HepG2 (cell line): ENCODE data around the gene ITM2B. TPM values are rescaled to one million over a fixed set of nuclear protein-coding genes. Genes with fewer than 3 reads are reported as not detected.

ENCODE experiments used
- CHCHD3 ChIP-seq: sonication (generic); formaldehyde crosslinking; IDR thresholded peaks from 2 replicates; pipeline ENCODE4 v1.8.0; 2022; ENCODE audit warnings: mild to moderate bottlenecking, missing genetic modification reagents, moderate library complexity
- ESRRA ChIP-seq: sonication (generic); formaldehyde crosslinking; IDR thresholded peaks from 2 replicates; pipeline ENCODE4 v1.5.1; 2020; ENCODE audit warnings: mild to moderate bottlenecking, low read depth, missing genetic modification reagents
- HNRNPUL1 ChIP-seq: fragments of 200-400 bp; formaldehyde crosslinking; IDR thresholded peaks from 2 replicates; pipeline ENCODE4 v1.6.1; 2017; ENCODE audit warnings: low read depth, mild to moderate bottlenecking, low read length, moderate library complexity
- KDM2A ChIP-seq: sonication (generic); formaldehyde crosslinking; IDR thresholded peaks from 2 replicates; pipeline ENCODE4 v1.4.0; 2020; ENCODE audit warnings: low read depth, missing genetic modification reagents, borderline replicate concordance
- MED1 ChIP-seq: sonication (generic); formaldehyde crosslinking; IDR thresholded peaks from 2 replicates; pipeline ENCODE4 v1.4.0; 2020; ENCODE audit warnings: missing genetic modification reagents
- NR2C2 ChIP-seq: sonication (generic); formaldehyde crosslinking; IDR thresholded peaks from 2 replicates; pipeline ENCODE4 v1.4.0; 2020; ENCODE audit warnings: missing genetic modification reagents, mild to moderate bottlenecking, moderate library complexity, borderline replicate concordance
- NR2F6 ChIP-seq, 2 experiments: IDR thresholded peaks; 2 replicates each; pipeline ENCODE4 v1.6.1; 2016; ENCODE audit warnings: antibody characterized with exemption in 1 of 2, mild to moderate bottlenecking in 1 of 2
- PHF21A ChIP-seq: sonication (generic); formaldehyde crosslinking; IDR thresholded peaks from 2 replicates; pipeline ENCODE4 v1.5.0; 2020; ENCODE audit warnings: mild to moderate bottlenecking, missing genetic modification reagents
- ZNF263 ChIP-seq: sonication (generic); formaldehyde crosslinking; IDR thresholded peaks from 2 replicates; pipeline ENCODE4 v1.4.0; 2020; ENCODE audit warnings: missing genetic modification reagents
- ZNF446 ChIP-seq: sonication (generic); formaldehyde crosslinking; IDR thresholded peaks from 2 replicates; pipeline ENCODE4 v1.5.0; 2020; ENCODE audit warnings: mild to moderate bottlenecking, missing genetic modification reagents
- ZNF530 ChIP-seq: sonication (generic); formaldehyde crosslinking; IDR thresholded peaks from 2 replicates; pipeline ENCODE4 v1.5.0; 2020; ENCODE audit warnings: low read depth, mild to moderate bottlenecking, missing genetic modification reagents
- ZNF747 ChIP-seq: sonication (generic); formaldehyde crosslinking; IDR thresholded peaks from 2 replicates; pipeline ENCODE4 v1.8.1; 2023; ENCODE audit warnings: missing genetic modification reagents, mild to moderate bottlenecking, borderline replicate concordance
- polyA plus RNA-seq, 8 experiments: library from polyadenylated mRNA; depleted of rRNA in 3 of 8; stranded (reverse) in 7 of 8; unstranded in 1 of 8; fragments of >200 nt; fragmentation: Illumina TruSeq in 4 of 8; extraction: Trizol in 4 of 8; gene quantifications; 2 replicates each; pipeline versions ENCODE4 v1.2.1 to v1.2.3, GENCODE V29; 2011 to 2016; ENCODE audit warnings: low read depth in 4 of 8, missing spikeins in 1 of 8, mixed read lengths in 1 of 8; ENCODE audit not compliant: insufficient read depth in 1 of 8
- total RNA-seq, 5 experiments: library from RNA; depleted of rRNA; stranded (reverse); fragments of >200 nt; fragmentation: Illumina TruSeq; extraction: Trizol; gene quantifications; 2 replicates each; pipeline ENCODE4 v1.2.3, GENCODE V29; 2016; ENCODE audit warnings: low read depth in 1 of 5
- TF ChIP-seq, protein P1 (sequence below): sonication (generic); formaldehyde crosslinking; IDR thresholded peaks from 2 replicates; pipeline ENCODE4 v1.4.0; 2020; ENCODE audit warnings: missing genetic modification reagents
- TF ChIP-seq, protein P2 (sequence below): IDR thresholded peaks from 2 replicates; pipeline ENCODE4 v1.6.1; 2016; ENCODE audit warnings: missing compliant biosample characterization, missing genetic modification reagents, borderline replicate concordance
- TF ChIP-seq, protein P3 (sequence below), 2 experiments: sonication (generic) in 1 of 2; formaldehyde crosslinking in 1 of 2; IDR thresholded peaks; 2 replicates each; pipeline versions ENCODE4 v1.4.0 to v1.6.1; 2016 to 2020; ENCODE audit warnings: borderline replicate concordance in 1 of 2, low read depth in 1 of 2, mild to moderate bottlenecking in 1 of 2, missing genetic modification reagents in 1 of 2
- TF ChIP-seq, protein P4 (sequence below): sonication (generic); formaldehyde crosslinking; IDR thresholded peaks from 2 replicates; pipeline ENCODE4 v1.8.0; 2022; ENCODE audit warnings: missing genetic modification reagents, mild to moderate bottlenecking, borderline replicate concordance

Gene ITM2B
- total and polyA plus RNA-seq, 2 of the 13 experiments (the other 11 are each of a cell fraction or from before 2014, with no cell fraction given) = 158 to 373 TPM

DNA sequence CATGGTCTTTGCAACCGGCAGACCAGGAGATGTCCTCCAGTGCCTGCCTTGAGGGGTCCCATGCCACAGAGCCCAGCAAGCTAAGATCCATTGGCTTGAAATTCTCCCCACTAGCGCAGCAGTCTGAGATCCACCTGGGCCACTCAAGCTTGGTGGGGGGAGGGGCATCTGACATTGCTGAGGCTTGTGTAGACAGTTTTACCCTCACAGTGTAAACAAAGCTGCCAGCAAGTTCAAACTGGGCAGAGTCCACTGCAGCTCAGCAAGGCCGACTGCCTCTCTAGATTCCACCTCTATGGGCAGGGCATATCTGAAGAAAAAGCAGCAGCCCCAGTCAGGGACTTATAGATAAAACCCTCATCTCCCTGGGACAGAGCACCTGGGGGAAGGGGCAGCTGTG, 32.0 kb upstream of the ITM2B start (continued):
- TF ChIP-seq, protein P1, sequence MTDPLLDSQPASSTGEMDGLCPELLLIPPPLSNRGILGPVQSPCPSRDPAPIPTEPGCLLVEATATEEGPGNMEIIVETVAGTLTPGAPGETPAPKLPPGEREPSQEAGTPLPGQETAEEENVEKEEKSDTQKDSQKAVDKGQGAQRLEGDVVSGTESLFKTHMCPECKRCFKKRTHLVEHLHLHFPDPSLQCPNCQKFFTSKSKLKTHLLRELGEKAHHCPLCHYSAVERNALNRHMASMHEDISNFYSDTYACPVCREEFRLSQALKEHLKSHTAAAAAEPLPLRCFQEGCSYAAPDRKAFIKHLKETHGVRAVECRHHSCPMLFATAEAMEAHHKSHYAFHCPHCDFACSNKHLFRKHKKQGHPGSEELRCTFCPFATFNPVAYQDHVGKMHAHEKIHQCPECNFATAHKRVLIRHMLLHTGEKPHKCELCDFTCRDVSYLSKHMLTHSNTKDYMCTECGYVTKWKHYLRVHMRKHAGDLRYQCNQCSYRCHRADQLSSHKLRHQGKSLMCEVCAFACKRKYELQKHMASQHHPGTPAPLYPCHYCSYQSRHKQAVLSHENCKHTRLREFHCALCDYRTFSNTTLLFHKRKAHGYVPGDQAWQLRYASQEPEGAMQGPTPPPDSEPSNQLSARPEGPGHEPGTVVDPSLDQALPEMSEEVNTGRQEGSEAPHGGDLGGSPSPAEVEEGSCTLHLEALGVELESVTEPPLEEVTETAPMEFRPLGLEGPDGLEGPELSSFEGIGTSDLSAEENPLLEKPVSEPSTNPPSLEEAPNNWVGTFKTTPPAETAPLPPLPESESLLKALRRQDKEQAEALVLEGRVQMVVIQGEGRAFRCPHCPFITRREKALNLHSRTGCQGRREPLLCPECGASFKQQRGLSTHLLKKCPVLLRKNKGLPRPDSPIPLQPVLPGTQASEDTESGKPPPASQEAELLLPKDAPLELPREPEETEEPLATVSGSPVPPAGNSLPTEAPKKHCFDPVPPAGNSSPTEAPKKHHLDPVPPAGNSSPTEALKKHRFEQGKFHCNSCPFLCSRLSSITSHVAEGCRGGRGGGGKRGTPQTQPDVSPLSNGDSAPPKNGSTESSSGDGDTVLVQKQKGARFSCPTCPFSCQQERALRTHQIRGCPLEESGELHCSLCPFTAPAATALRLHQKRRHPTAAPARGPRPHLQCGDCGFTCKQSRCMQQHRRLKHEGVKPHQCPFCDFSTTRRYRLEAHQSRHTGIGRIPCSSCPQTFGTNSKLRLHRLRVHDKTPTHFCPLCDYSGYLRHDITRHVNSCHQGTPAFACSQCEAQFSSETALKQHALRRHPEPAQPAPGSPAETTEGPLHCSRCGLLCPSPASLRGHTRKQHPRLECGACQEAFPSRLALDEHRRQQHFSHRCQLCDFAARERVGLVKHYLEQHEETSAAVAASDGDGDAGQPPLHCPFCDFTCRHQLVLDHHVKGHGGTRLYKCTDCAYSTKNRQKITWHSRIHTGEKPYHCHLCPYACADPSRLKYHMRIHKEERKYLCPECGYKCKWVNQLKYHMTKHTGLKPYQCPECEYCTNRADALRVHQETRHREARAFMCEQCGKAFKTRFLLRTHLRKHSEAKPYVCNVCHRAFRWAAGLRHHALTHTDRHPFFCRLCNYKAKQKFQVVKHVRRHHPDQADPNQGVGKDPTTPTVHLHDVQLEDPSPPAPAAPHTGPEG (CRISPR knock-in tag) = 0 out of 2 replicates have a peak, but pooled peaks have one; percentile 50
- TF ChIP-seq ESRRA (CRISPR knock-in tag) = peak; percentile 75; the same call in 1 of the 2 replicates
- TF ChIP-seq MED1 = peak; percentile 70
- TF ChIP-seq NR2C2 = 0 out of 2 replicates have a peak, but pooled peaks have one; percentile 33
- TF ChIP-seq ZNF747 (CRISPR knock-in tag) = peak; percentile 86; the same call in 1 of the 2 replicates
- 0 out of 2 replicates have a peak, but pooled peaks have one; percentile 41 for TF ChIP-seq NR2F6 (IDR thresholded peaks at IDR 0.05)
- TF ChIP-seq NR2F6 (CRISPR knock-in tag; IDR thresholded peaks at IDR 0.05) = peak; percentile 66
- TF ChIP-seq, protein P2, sequence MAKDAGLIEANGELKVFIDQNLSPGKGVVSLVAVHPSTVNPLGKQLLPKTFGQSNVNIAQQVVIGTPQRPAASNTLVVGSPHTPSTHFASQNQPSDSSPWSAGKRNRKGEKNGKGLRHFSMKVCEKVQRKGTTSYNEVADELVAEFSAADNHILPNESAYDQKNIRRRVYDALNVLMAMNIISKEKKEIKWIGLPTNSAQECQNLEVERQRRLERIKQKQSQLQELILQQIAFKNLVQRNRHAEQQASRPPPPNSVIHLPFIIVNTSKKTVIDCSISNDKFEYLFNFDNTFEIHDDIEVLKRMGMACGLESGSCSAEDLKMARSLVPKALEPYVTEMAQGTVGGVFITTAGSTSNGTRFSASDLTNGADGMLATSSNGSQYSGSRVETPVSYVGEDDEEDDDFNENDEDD = no peak
- TF ChIP-seq ZNF446 (CRISPR knock-in tag) = no peak
- TF ChIP-seq ZNF530 (CRISPR knock-in tag) = no peak
- TF ChIP-seq, protein P3, sequence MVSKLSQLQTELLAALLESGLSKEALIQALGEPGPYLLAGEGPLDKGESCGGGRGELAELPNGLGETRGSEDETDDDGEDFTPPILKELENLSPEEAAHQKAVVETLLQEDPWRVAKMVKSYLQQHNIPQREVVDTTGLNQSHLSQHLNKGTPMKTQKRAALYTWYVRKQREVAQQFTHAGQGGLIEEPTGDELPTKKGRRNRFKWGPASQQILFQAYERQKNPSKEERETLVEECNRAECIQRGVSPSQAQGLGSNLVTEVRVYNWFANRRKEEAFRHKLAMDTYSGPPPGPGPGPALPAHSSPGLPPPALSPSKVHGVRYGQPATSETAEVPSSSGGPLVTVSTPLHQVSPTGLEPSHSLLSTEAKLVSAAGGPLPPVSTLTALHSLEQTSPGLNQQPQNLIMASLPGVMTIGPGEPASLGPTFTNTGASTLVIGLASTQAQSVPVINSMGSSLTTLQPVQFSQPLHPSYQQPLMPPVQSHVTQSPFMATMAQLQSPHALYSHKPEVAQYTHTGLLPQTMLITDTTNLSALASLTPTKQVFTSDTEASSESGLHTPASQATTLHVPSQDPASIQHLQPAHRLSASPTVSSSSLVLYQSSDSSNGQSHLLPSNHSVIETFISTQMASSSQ (IDR thresholded peaks at IDR 0.05; ENCODE audit: low read depth) = no peak
- TF ChIP-seq, protein P3 (CRISPR knock-in tag; IDR thresholded peaks at IDR 0.05; ENCODE audit: borderline replicate concordance) = peak; percentile 62; the same call in 1 of the 2 replicates
- TF ChIP-seq, protein P4, sequence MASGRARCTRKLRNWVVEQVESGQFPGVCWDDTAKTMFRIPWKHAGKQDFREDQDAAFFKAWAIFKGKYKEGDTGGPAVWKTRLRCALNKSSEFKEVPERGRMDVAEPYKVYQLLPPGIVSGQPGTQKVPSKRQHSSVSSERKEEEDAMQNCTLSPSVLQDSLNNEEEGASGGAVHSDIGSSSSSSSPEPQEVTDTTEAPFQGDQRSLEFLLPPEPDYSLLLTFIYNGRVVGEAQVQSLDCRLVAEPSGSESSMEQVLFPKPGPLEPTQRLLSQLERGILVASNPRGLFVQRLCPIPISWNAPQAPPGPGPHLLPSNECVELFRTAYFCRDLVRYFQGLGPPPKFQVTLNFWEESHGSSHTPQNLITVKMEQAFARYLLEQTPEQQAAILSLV = no peak
- TF ChIP-seq CHCHD3 (CRISPR knock-in tag) = no peak
- TF ChIP-seq KDM2A (CRISPR knock-in tag) = peak; percentile 62
- TF ChIP-seq HNRNPUL1 = no peak
- TF ChIP-seq ZNF263 = 0 out of 2 replicates have a peak, but pooled peaks have one; percentile 21
- 0 out of 2 replicates have a peak, but pooled peaks have one; percentile 17 for TF ChIP-seq PHF21A
